ENCODE data around the gene MCCC1. TPM values are rescaled to one million over a fixed set of nuclear protein-coding genes. Genes with fewer than 3 reads are reported as not detected.

Gene MCCC1
- total and polyA plus RNA-seq, 10 of the 15 experiments (the other 5 are each of a cell fraction or from before 2014, with no cell fraction given), result 35.0 to 71.7 (median 47.0) TPM

DNA sequence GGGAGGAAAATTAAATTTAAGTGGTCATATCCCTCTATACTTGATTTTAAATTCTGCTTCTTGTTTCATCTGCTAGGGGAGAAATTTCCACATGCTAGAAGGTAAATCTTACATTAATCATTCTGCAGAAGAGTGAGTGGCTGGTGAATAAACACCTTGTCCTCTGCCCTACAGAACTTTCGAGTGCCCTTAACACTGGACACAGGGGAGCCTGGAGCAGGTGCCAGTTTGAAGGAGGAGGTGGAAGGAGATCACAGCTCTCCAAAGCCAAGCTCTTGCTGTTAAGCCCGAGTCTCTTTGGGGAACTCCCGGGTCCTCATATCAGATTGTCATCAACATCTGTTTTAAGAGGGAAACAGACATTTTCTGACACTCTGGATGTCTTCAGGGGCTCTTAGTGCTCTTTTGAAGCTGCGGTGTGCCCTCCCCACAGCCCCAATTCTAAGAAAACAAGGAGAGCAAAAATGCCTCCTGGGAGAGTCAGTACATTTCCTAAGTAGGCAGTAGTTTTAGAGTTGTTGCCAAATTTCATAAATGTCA is 32.0 kb upstream of the MCCC1 start (continued):
- TF ChIP-seq FOXM1 (IDR thresholded peaks at IDR 0.05; ENCODE audit: low read depth, low read length) (no peak), FOXK2 (IDR thresholded peaks at IDR 0.05) (no peak), ZZZ3 (IDR thresholded peaks at IDR 0.05; ENCODE audit: control insufficient read depth, insufficient read length, low read depth) (no peak), NRF1 (conservative IDR thresholded peaks at IDR 0.05; ENCODE audit: low read depth, low read length) (no peak), EZH2 (IDR thresholded peaks at IDR 0.05; ENCODE audit: borderline replicate concordance, control insufficient read depth, low read depth, low read length) (no peak), SPI1 (IDR thresholded peaks at IDR 0.05; ENCODE audit: borderline replicate concordance, insufficient read depth, low read depth, low read length) (no peak)
- TF ChIP-seq, protein P1, sequence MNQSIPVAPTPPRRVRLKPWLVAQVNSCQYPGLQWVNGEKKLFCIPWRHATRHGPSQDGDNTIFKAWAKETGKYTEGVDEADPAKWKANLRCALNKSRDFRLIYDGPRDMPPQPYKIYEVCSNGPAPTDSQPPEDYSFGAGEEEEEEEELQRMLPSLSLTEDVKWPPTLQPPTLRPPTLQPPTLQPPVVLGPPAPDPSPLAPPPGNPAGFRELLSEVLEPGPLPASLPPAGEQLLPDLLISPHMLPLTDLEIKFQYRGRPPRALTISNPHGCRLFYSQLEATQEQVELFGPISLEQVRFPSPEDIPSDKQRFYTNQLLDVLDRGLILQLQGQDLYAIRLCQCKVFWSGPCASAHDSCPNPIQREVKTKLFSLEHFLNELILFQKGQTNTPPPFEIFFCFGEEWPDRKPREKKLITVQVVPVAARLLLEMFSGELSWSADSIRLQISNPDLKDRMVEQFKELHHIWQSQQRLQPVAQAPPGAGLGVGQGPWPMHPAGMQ (IDR thresholded peaks at IDR 0.05; ENCODE audit: borderline replicate concordance), result no peak

DNA sequence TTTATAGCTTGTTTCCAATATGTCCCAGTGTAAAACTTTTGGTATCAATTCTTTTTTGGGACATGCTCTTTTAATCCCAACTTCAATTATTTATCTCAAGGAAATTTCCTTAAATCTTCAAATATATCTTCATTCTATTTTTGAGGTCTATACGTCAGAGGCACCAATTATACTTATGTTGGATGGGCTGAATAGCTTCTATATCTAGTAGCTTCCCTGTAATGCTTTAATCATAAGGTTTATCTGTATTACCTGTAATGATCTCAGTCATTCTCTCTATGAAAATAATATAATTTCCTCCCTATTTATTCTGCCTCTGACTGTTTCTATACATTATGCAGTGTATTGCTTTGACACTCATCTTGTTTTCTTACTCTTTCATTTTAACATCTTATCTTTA is 29.9 kb upstream of the MCCC1 start:
- Histone ChIP-seq H2AFZ (ENCODE audit: control insufficient read depth, low read depth, low read length) (no peak overlapping the region), H3K4me2 (ENCODE audit: control insufficient read depth, insufficient read depth) (no peak overlapping the region), H3K27ac (ENCODE audit: control insufficient read depth, insufficient read depth) (no peak overlapping the region), H3K36me3 (ENCODE audit: control insufficient read depth in 2 of 2, insufficient read depth in 2 of 2, low read length in 1 of 2) (peaks cover 0 to 2% of the 10 kb centered on the region in 2 experiments; a peak in 2 of 4 replicates), H3K27me3 (replicated peaks in 1 of 2; ENCODE audit: control insufficient read depth in 2 of 2, insufficient read depth in 2 of 2, low read length in 1 of 2) (no peaks in the 10 kb centered on the region), H3K79me2 (ENCODE audit: control insufficient read depth, insufficient read depth, low read length) (no peaks in the 10 kb centered on the region), H4K20me1 (ENCODE audit: control insufficient read depth, insufficient read depth) (no peaks in the 10 kb centered on the region), H3K9me3 (replicated peaks; ENCODE audit: control insufficient read depth, insufficient read depth, low read length) (no peaks in the 10 kb centered on the region; the same call in none of the 3 replicates), H3K9ac (ENCODE audit: control insufficient read depth, insufficient read depth, low read length) (no peak overlapping the region), H3K4me3 (no peak overlapping the region), H3K4me1 (ENCODE audit: control insufficient read depth, insufficient read depth, low read length) (peaks cover 2% of the 10 kb centered on the region; the same call in 1 of the 2 replicates)
- in situ Hi-C loops (cut with MboI) (no loop called here), intact Hi-C loops (cut with micrococcal nuclease; ENCODE audit: unreplicated experiment) (loop anchor here (10.0 kb wide), 1 partner anchor 636 kb away; no protein-coding TSS in a partner anchor)
- ATAC-seq, result no peak
- BruUV-seq (replicated peaks), result TSS peak; percentile 4
- DNase-seq (ENCODE audit: low read depth, low spot score), result no peak
- WGBS (ENCODE audit: insufficient coverage, insufficient replicate concordance, low lambda C conversion rate, missing lambda C conversion rate), result 100% methylated on average over 1 of the region's 1 CpG
- ChIA-PET CTCF (interaction anchor here (8.8 kb wide), 1 partner anchor 253 kb away, joined by 229 read pairs; no protein-coding TSS in a partner anchor), RAD21 (ENCODE audit: unreplicated experiment) (interaction anchor here (0.7 to 1.4 kb wide), 3 partner anchors 56 to 415 kb away, joined by 3 to 4 read pairs (median 4); no protein-coding TSS in a partner anchor), POLR2A (interaction anchor here (0.6 kb wide), 1 partner anchor 280 kb away, joined by 7 read pairs; no protein-coding TSS in a partner anchor), SMC1A (ENCODE audit: uncharacterized antibody, unreplicated experiment) (interaction anchor here (0.7 to 2.7 kb wide), 6 partner anchors 12 to 253 kb away, joined by 3 to 14 read pairs (median 4); no protein-coding TSS in a partner anchor)
- FAIRE-seq, result no peak
- no peak for TF ChIP-seq YY1 (IDR thresholded peaks at IDR 0.05; ENCODE audit: low read depth, low read length)
- no peak for TF ChIP-seq HDGF (IDR thresholded peaks at IDR 0.05)
- TF ChIP-seq, protein P2, sequence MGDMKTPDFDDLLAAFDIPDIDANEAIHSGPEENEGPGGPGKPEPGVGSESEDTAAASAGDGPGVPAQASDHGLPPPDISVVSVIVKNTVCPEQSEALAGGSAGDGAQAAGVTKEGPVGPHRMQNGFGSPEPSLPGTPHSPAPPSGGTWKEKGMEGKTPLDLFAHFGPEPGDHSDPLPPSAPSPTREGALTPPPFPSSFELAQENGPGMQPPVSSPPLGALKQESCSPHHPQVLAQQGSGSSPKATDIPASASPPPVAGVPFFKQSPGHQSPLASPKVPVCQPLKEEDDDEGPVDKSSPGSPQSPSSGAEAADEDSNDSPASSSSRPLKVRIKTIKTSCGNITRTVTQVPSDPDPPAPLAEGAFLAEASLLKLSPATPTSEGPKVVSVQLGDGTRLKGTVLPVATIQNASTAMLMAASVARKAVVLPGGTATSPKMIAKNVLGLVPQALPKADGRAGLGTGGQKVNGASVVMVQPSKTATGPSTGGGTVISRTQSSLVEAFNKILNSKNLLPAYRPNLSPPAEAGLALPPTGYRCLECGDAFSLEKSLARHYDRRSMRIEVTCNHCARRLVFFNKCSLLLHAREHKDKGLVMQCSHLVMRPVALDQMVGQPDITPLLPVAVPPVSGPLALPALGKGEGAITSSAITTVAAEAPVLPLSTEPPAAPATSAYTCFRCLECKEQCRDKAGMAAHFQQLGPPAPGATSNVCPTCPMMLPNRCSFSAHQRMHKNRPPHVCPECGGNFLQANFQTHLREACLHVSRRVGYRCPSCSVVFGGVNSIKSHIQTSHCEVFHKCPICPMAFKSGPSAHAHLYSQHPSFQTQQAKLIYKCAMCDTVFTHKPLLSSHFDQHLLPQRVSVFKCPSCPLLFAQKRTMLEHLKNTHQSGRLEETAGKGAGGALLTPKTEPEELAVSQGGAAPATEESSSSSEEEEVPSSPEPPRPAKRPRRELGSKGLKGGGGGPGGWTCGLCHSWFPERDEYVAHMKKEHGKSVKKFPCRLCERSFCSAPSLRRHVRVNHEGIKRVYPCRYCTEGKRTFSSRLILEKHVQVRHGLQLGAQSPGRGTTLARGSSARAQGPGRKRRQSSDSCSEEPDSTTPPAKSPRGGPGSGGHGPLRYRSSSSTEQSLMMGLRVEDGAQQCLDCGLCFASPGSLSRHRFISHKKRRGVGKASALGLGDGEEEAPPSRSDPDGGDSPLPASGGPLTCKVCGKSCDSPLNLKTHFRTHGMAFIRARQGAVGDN (IDR thresholded peaks at IDR 0.05), result no peak
- TF ChIP-seq, protein P3, sequence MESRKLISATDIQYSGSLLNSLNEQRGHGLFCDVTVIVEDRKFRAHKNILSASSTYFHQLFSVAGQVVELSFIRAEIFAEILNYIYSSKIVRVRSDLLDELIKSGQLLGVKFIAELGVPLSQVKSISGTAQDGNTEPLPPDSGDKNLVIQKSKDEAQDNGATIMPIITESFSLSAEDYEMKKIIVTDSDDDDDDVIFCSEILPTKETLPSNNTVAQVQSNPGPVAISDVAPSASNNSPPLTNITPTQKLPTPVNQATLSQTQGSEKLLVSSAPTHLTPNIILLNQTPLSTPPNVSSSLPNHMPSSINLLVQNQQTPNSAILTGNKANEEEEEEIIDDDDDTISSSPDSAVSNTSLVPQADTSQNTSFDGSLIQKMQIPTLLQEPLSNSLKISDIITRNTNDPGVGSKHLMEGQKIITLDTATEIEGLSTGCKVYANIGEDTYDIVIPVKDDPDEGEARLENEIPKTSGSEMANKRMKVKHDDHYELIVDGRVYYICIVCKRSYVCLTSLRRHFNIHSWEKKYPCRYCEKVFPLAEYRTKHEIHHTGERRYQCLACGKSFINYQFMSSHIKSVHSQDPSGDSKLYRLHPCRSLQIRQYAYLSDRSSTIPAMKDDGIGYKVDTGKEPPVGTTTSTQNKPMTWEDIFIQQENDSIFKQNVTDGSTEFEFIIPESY (IDR thresholded peaks at IDR 0.05), result no peak
- TF ChIP-seq SREBF2 (IDR thresholded peaks at IDR 0.05; ENCODE audit: low read length), result no peak
- TF ChIP-seq, protein P1 (IDR thresholded peaks at IDR 0.05; ENCODE audit: borderline replicate concordance), result no peak
- TF ChIP-seq MTA2 (IDR thresholded peaks at IDR 0.05; ENCODE audit: low read depth), result no peak

All from GM12878 (cell line).